Mesothelial cell of epicardium (in vitro differentiated cells): ENCODE measurements around the gene TCEANC2. TPM values are rescaled to one million over a fixed set of nuclear protein-coding genes. Genes with fewer than 3 reads are reported as not detected.

ENCODE experiments used
- DNase-seq, 2 experiments: peaks; one replicate each; pipeline ENCODE4 v3.0.0; 2021; ENCODE audit warnings: low spot score in 2 of 2; ENCODE audit not compliant: unreplicated experiment in 2 of 2
- H3K27ac Mint-ChIP-seq: 2 replicates; pipeline ENCODE4 v1.8.0; 2021; ENCODE audit warnings: mixed read lengths
- H3K27me3 Mint-ChIP-seq: 2 replicates; pipeline ENCODE4 v1.8.0; 2021; ENCODE audit warnings: low read depth, mixed read lengths
- H3K36me3 Mint-ChIP-seq: 2 replicates; pipeline ENCODE4 v1.8.0; 2021; ENCODE audit warnings: mixed read lengths
- H3K4me1 Mint-ChIP-seq: 2 replicates; pipeline ENCODE4 v1.8.0; 2021; ENCODE audit warnings: mixed read lengths
- H3K4me3 Mint-ChIP-seq: 2 replicates; pipeline ENCODE4 v1.8.0; 2021; ENCODE audit warnings: mild to moderate bottlenecking, moderate library complexity, mixed read lengths
- H3K9me3 Mint-ChIP-seq: 2 replicates; pipeline ENCODE4 v1.8.0; 2021; ENCODE audit warnings: mixed read lengths
- total RNA-seq: library from RNA; stranded (reverse); gene quantifications from 3 replicates; pipeline ENCODE4 v1.2.1, GENCODE V29; 2021
- TF ChIP-seq, protein P1 (sequence below): fragments of 200-600 bp; sonication (generic); IDR thresholded peaks from one replicate; pipeline ENCODE4 v1.5.0; 2021; ENCODE audit warnings: antibody characterized with exemption; ENCODE audit not compliant: unreplicated experiment

TCEANC2 gene
- total RNA-seq, 1 donor from 2014 or later = 7.8 TPM

DNA sequence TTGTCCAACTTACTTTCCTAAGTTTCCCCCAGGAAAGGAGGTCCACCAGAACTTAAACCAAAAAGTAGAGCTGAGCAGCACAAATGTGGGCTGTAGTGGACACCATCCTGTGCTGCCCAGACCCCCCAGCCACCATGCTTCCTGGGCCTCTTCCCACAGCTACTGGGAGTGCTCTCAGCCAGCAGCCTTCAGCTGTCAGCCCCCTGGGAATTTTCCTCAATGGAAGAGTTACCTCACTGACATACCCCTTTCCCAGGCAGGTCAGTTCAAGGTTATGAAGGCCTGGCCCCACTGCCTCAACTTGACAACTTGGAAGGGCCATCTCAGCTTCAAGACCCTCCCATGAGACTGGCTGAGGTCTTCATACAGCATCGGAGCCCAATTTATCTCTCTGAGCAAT, 51.7 kb downstream of the TCEANC2 start:
- Mint-ChIP-seq H3K36me3 (peaks cover 10% of the 10 kb centered on the region), H3K4me3 (no peak overlapping the region), H3K4me1 (no peaks in the 10 kb centered on the region), H3K27ac (no peak overlapping the region), H3K9me3 (peaks cover 8% of the 10 kb centered on the region), H3K27me3 (no peaks in the 10 kb centered on the region)
- TF ChIP-seq, protein P1, sequence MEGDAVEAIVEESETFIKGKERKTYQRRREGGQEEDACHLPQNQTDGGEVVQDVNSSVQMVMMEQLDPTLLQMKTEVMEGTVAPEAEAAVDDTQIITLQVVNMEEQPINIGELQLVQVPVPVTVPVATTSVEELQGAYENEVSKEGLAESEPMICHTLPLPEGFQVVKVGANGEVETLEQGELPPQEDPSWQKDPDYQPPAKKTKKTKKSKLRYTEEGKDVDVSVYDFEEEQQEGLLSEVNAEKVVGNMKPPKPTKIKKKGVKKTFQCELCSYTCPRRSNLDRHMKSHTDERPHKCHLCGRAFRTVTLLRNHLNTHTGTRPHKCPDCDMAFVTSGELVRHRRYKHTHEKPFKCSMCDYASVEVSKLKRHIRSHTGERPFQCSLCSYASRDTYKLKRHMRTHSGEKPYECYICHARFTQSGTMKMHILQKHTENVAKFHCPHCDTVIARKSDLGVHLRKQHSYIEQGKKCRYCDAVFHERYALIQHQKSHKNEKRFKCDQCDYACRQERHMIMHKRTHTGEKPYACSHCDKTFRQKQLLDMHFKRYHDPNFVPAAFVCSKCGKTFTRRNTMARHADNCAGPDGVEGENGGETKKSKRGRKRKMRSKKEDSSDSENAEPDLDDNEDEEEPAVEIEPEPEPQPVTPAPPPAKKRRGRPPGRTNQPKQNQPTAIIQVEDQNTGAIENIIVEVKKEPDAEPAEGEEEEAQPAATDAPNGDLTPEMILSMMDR = no peak
- DNase-seq = no peak

DNA sequence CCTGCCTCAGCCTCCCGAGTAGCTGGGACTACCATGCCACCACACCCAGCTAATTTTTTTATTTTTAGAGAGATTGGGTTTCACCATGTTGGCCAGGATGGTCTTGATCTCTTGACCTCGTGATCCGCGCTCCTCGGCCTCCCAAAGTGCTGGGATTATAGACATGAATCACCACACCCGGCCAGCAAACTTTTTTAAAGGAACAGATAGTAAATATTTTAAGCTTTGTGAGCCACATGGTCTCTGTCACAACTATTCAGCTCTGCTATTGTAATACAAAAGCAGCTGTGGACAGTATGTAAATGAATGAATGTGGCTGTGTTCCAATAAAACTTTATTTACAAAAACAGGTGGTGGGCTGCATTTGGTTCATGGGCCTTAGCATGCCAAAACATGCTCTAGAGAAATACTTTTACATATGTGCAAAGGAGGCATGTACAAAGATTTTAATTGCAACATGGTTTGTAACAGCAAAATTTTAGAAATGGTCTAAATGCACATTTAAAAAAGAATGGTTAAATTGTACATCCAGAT, 52.4 kb downstream of the TCEANC2 start:
- no peak for DNase-seq
- no peaks in the 10 kb centered on the region for H3K4me1 Mint-ChIP-seq
- no peak overlapping the region for H3K4me3 Mint-ChIP-seq
- no peak overlapping the region for H3K27ac Mint-ChIP-seq
- H3K36me3 Mint-ChIP-seq = peaks cover 10% of the 10 kb centered on the region
- peaks cover 8% of the 10 kb centered on the region for H3K9me3 Mint-ChIP-seq
- no peaks in the 10 kb centered on the region for H3K27me3 Mint-ChIP-seq
- TF ChIP-seq, protein P1 = no peak

GRCh38 chr1:54107131-54107530, 53.7 kb downstream of the TCEANC2 start:
- Mint-ChIP-seq H3K9me3 (peaks cover 8% of the 10 kb centered on the region), H3K36me3 (peaks cover 6% of the 10 kb centered on the region), H3K27ac (no peak overlapping the region), H3K4me3 (no peak overlapping the region), H3K4me1 (no peaks in the 10 kb centered on the region), H3K27me3 (no peaks in the 10 kb centered on the region)
- TF ChIP-seq, protein P1 = no peak
- DNase-seq = no peak

DNA sequence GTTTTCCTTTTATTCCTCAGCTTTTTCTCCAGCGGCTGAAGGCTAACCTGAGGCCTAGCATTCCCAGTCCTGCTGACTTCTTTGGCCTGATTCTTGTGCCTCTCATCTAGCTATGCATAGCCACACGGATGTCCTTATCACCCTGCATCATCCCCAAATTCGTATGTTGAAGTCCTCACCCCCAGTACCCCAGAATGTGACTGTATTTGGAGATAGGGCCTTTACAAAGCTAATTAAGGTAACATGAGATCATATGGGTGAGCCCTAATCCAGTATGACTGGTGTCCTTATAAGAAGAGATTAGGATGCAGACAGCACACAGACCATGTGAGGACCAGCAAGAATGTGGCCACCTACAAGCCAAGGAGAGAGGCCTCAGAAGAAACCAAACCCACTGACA, 54.7 kb downstream of the TCEANC2 start:
- TF ChIP-seq, protein P1 = no peak
- Mint-ChIP-seq H3K9me3 (no peaks in the 10 kb centered on the region), H3K4me3 (no peak overlapping the region), H3K27ac (no peak overlapping the region), H3K4me1 (no peaks in the 10 kb centered on the region), H3K36me3 (peaks cover under 1% of the 10 kb centered on the region), H3K27me3 (no peaks in the 10 kb centered on the region)
- DNase-seq = no peak

DNA sequence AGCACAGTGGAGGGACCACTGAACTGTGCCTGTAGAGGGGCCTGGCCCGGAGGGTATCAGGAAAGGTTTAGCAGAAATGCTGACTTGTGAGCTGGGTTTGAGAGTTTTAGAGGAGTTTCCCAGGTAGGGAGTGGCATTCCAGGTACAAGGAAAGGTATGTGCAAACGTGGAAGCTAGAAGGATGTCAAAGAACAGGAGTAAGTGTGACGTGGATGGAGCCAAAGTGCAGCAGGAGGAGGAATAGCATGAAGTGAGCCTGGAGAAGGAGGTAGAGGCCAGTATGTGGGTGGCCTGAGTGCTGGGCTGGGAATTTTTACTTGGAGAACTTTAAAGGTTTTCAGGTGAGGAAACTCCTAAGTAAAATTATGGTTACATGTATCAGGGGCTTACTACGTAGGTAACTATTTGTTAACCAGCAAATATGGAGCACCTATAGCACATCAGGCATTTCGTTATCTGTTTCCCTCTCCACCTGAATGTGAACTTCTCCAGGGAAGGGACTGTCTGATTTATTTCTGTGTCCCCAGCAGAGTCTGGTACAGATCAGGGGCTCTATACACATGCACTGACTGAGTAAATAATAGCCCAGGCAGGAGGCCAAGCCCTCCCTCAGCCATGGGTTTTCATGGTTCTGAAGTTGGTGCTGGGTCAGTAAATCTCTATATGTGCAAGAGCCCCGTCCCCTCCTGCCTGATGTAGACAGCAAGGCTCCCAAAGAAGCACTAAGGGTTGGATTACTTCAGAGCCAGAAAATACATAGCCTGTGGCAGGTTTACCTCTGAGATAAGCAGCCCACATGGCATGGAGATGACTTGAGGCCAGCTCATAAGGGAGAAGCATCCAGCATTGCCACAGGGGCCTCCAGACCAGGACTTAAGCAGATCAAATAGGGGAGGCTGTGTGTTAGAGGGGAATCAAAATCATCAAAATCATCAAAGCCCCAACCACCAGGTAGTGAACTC, 56.0 kb downstream of the TCEANC2 start:
- no peak for DNase-seq
- TF ChIP-seq, protein P1 = no peak
- Mint-ChIP-seq H3K4me3 (no peak overlapping the region), H3K9me3 (no peaks in the 10 kb centered on the region), H3K4me1 (no peaks in the 10 kb centered on the region), H3K27me3 (no peaks in the 10 kb centered on the region), H3K36me3 (no peaks in the 10 kb centered on the region), H3K27ac (no peak overlapping the region)
